IMR-90 (cell line): ENCODE measurements around the gene FAM53B. TPM values are rescaled to one million over a fixed set of nuclear protein-coding genes. Genes with fewer than 3 reads are reported as not detected.

Experiments used
- ATAC-seq: fragments of 200-7000 bp; cut with Tn5 transposase; 2 replicates; pipeline ENCODE4 v1.9.1; 2020; ENCODE audit warnings: low read depth, mild to moderate bottlenecking, moderate library complexity
- BruUV-seq: library from RNA; stranded (reverse); fragments of 400-500 nt; replicated peaks from 2 replicates; lab custom pipeline; 2021; lab: Mats Ljungman, UMichigan
- CTCF ChIA-PET: fragments of 300-600 bp; formaldehyde crosslinking; extraction: SDS; loops from one replicate; lab custom pipeline; 2021; ENCODE audit warnings: antibody characterized with exemption; lab: Yijun Ruan, JAX
- POLR2A ChIA-PET: fragments of 300-600 bp; sonication (Branson Sonifier 250); formaldehyde crosslinking; loops from one replicate; lab custom pipeline; 2022; ENCODE audit warnings: antibody characterized with exemption; ENCODE audit not compliant: unreplicated experiment; lab: Charles Lee
- DNase-seq: peaks from one replicate; pipeline ENCODE4 v3.0.0; 2013
- H2AFZ ChIP-seq: replicated peaks from 2 replicates; pipeline ENCODE3; 2013; ENCODE audit warnings: low read length, mild to moderate bottlenecking; ENCODE audit not compliant: poor library complexity
- H2AK5ac ChIP-seq: 2 replicates; pipeline ENCODE4 v1.6.1; 2013; ENCODE audit warnings: low read depth, low read length, inconsistent platforms
- H2AK9ac ChIP-seq: replicated peaks from 2 replicates; pipeline ENCODE3; 2013; ENCODE audit warnings: mild to moderate bottlenecking, low read depth, low read length, moderate library complexity; ENCODE audit not compliant: poor library complexity
- H2BK120ac ChIP-seq: 2 replicates; pipeline ENCODE4 v1.6.1; 2013; ENCODE audit warnings: low read depth, low read length, inconsistent platforms
- H2BK15ac ChIP-seq: 3 replicates; pipeline ENCODE4 v1.6.1; 2013; ENCODE audit warnings: low read depth, low read length, inconsistent platforms
- H2BK20ac ChIP-seq: 2 replicates; pipeline ENCODE4 v1.6.1; 2013; ENCODE audit warnings: low read depth, mild to moderate bottlenecking, inconsistent platforms, low read length, moderate library complexity
- H2BK5ac ChIP-seq: 2 replicates; pipeline ENCODE4 v1.6.1; 2013; ENCODE audit warnings: mild to moderate bottlenecking, low read depth, low read length, inconsistent platforms; ENCODE audit not compliant: poor library complexity, severe bottlenecking
- H3K14ac ChIP-seq: replicated peaks from 2 replicates; pipeline ENCODE4 v1.6.1; 2013; ENCODE audit warnings: low read depth, low read length, inconsistent platforms
- H3K18ac ChIP-seq: 2 replicates; pipeline ENCODE4 v1.6.1; 2013; ENCODE audit warnings: low read depth, low read length, control low read depth
- H3K23ac ChIP-seq: 2 replicates; pipeline ENCODE4 v1.6.1; 2013; ENCODE audit warnings: low read depth, low read length, inconsistent platforms
- H3K27ac ChIP-seq: 2 replicates; pipeline ENCODE4 v1.5.1; 2013; ENCODE audit warnings: mild to moderate bottlenecking, control low read depth, low read length; ENCODE audit not compliant: insufficient read depth
- H3K27me3 ChIP-seq: 2 replicates; pipeline ENCODE4 v1.6.1; 2013; ENCODE audit warnings: low read length; ENCODE audit not compliant: control insufficient read depth, insufficient read depth
- H3K36me3 ChIP-seq: 2 replicates; pipeline ENCODE4 v1.6.1; 2013; ENCODE audit warnings: low read length, mixed read lengths; ENCODE audit not compliant: control insufficient read depth, insufficient read depth
- H3K4ac ChIP-seq: 2 replicates; pipeline ENCODE4 v1.6.1; 2013; ENCODE audit warnings: low read depth, low read length, inconsistent platforms
- H3K4me1 ChIP-seq: 2 replicates; pipeline ENCODE4 v1.6.1; 2013; ENCODE audit warnings: low read length, mixed read lengths; ENCODE audit not compliant: control insufficient read depth, insufficient read depth
- H3K4me2 ChIP-seq: 2 replicates; pipeline ENCODE4 v1.6.1; 2013; ENCODE audit warnings: low read depth, mild to moderate bottlenecking, control low read depth, low read length, moderate library complexity
- H3K4me3 ChIP-seq: 2 replicates; pipeline ENCODE4 v1.5.1; 2013; ENCODE audit warnings: low read depth, mild to moderate bottlenecking, control low read depth, low read length, moderate library complexity; ENCODE audit not compliant: insufficient read depth
- H3K56ac ChIP-seq: 2 replicates; pipeline ENCODE4 v1.6.1; 2013; ENCODE audit warnings: low read length, inconsistent platforms; ENCODE audit not compliant: insufficient read depth; ENCODE audit errors: extremely low read depth
- H3K79me1 ChIP-seq, 2 experiments: 2 replicates each; pipeline ENCODE4 v1.6.1; 2013; ENCODE audit warnings: low read length in 2 of 2, inconsistent platforms in 1 of 2, low read depth in 1 of 2
- H3K9ac ChIP-seq: 2 replicates; pipeline ENCODE4 v1.6.1; 2013; ENCODE audit warnings: low read depth, low read length, control low read depth
- H3K9me1 ChIP-seq: 2 replicates; pipeline ENCODE4 v1.6.1; 2013; ENCODE audit warnings: low read length, inconsistent platforms; ENCODE audit not compliant: insufficient read depth
- H3K9me3 ChIP-seq: 2 replicates; pipeline ENCODE4 v1.6.1; 2013; ENCODE audit warnings: low read length; ENCODE audit not compliant: control insufficient read depth, insufficient read depth
- H4K20me1 ChIP-seq: 2 replicates; pipeline ENCODE4 v1.6.1; 2013; ENCODE audit warnings: low read length, inconsistent platforms; ENCODE audit not compliant: insufficient read depth
- H4K5ac ChIP-seq: 2 replicates; pipeline ENCODE4 v1.6.1; 2013; ENCODE audit warnings: mild to moderate bottlenecking, low read depth, low read length, control low read depth
- H4K8ac ChIP-seq, 2 experiments: 2 replicates each; pipeline ENCODE4 v1.6.1; 2013; ENCODE audit warnings: low read depth in 2 of 2, low read length in 2 of 2, control low read depth in 1 of 2, inconsistent platforms in 1 of 2
- H4K91ac ChIP-seq: 2 replicates; pipeline ENCODE4 v1.6.1; 2013; ENCODE audit warnings: low read depth, low read length, inconsistent platforms; ENCODE audit not compliant: insufficient read depth
- BHLHE40 ChIP-seq: fragments of 150-350 bp; IDR thresholded peaks from 2 replicates; pipeline ENCODE4 v1.6.1; 2016; ENCODE audit warnings: mild to moderate bottlenecking, low read depth, low read length
- CEBPB ChIP-seq: IDR thresholded peaks from 2 replicates; pipeline ENCODE4 v1.6.1; 2012; ENCODE audit warnings: low read depth, low read length, improper control_type of control experiment
- CHD1 ChIP-seq: IDR thresholded peaks from 2 replicates; pipeline ENCODE4 v1.6.1; 2012; ENCODE audit warnings: low read depth, low read length, improper control_type of control experiment
- FOS ChIP-seq: fragments of 150-350 bp; IDR thresholded peaks from 2 replicates; pipeline ENCODE4 v1.6.1; 2016; ENCODE audit warnings: low read depth, low read length
- NFE2L2 ChIP-seq: fragments of 150-350 bp; IDR thresholded peaks from 2 replicates; pipeline ENCODE4 v1.6.1; 2016; ENCODE audit warnings: low read depth, mild to moderate bottlenecking, low read length
- POLR2A ChIP-seq: IDR thresholded peaks from 2 replicates; pipeline ENCODE4 v1.6.1; 2012; ENCODE audit warnings: mild to moderate bottlenecking, low read depth, low read length
- SMC3 ChIP-seq: fragments of 150-350 bp; IDR thresholded peaks from 2 replicates; pipeline ENCODE4 v1.6.1; 2016; ENCODE audit warnings: low read depth, mild to moderate bottlenecking, antibody characterized with exemption, low read length, moderate library complexity
- WGBS, 2 experiments: methylation state at CpG; one replicate each; pipeline versions ENCODE4 v1.1.5 to v1.1.7; 2013; ENCODE audit warnings: missing lambda C conversion rate in 2 of 2; ENCODE audit not compliant: insufficient read length in 1 of 2; ENCODE audit errors: extremely low coverage in 2 of 2; 5-methylcytosine and 5-hydroxymethylcytosine counted together
- dilution Hi-C: fragments of 300-500 bp; cut with HindIII; formaldehyde crosslinking; loops from one replicate; pipeline ENCODE4 v1.14.3; 2018; ENCODE audit warnings: low sequenced_read_pairs; ENCODE audit not compliant: unreplicated experiment
- in situ Hi-C: fragments of 300-500 bp; cut with MboI; formaldehyde crosslinking; loops from 3 replicates; pipeline ENCODE4 v1.14.3; 2019; ENCODE audit warnings: low sequenced_read_pairs, inconsistent platforms, mixed read lengths
- intact Hi-C: fragments of 100-400 bp; cut with micrococcal nuclease; formaldehyde crosslinking; loops from 2 replicates; pipeline ENCODE4 v1.10.0; 2022
- polyA plus RNA-seq, 3 experiments: library from polyadenylated mRNA; depleted of rRNA; stranded (reverse); fragments of >200 nt; gene quantifications; 2 replicates each; pipeline ENCODE4 v1.2.3, GENCODE V29; 2012; ENCODE audit warnings: low replicate concordance in 1 of 3
- total RNA-seq: library from RNA; depleted of rRNA; stranded (reverse); fragments of >200 nt; gene quantifications from 2 replicates; pipeline ENCODE4 v1.2.3, GENCODE V29; 2012

FAM53B gene
- total and polyA plus RNA-seq, 2 of the 4 experiments (the other 2 are of a cell fraction), result 3.8 to 5.7 TPM

DNA sequence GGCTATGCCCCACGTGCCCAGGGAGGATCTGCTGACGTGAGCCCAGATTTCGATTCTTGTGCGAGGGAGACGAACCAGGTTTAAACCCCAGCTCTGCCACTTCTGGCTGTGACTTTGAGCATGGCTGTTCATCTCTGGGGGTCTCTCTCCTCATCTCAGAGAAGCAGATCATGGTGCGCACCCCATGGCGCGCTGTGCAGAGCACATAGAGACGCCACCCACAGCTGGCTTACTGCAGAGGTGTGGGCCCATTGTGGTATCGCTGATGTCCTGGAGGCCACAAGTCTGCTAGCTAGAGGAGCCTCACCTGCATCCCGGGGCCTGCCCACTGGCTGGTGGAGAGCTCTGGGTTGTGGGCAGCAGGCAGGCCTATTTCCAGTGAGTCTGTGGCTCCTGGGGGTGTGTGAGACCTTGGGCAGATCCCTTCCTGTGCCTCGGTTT, 142.0 kb downstream of the FAM53B start:
- Histone ChIP-seq H3K56ac (no peak overlapping the region), H3K4me1 (no peaks in the 10 kb centered on the region), H2AK9ac (no peak overlapping the region), H3K18ac (no peak overlapping the region), H2AFZ (peak overlapping the region; percentile 51), H3K4me3 (no peak overlapping the region), H3K4me2 (no peak overlapping the region), H2AK5ac (no peak overlapping the region), H2BK5ac (no peak overlapping the region), H3K9ac (no peak overlapping the region), H4K20me1 (no peaks in the 10 kb centered on the region), H3K9me3 (no peaks in the 10 kb centered on the region), H2BK15ac (no peak overlapping the region), H3K27me3 (peaks cover 4% of the 10 kb centered on the region; the same call in 1 of the 2 replicates), H3K79me1 (no peaks in the 10 kb centered on the region), H3K4ac (no peak overlapping the region), H2BK120ac (no peak overlapping the region), H3K27ac (no peak overlapping the region), H2BK20ac (no peak overlapping the region), H3K14ac (no peak overlapping the region), H4K5ac (no peak overlapping the region), H3K9me1 (no peaks in the 10 kb centered on the region), H4K8ac (no peak overlapping the region), H3K23ac (no peak overlapping the region), H4K91ac (no peak overlapping the region), H3K36me3 (no peaks in the 10 kb centered on the region)
- in situ Hi-C loops (no loop called here), intact Hi-C loops (no loop called here), dilution Hi-C loops (no loop called here)
- ChIA-PET CTCF (no interaction called here), POLR2A (interaction anchor here (0.6 kb wide), 1 partner anchor 144 kb away, joined by 4 read pairs; no protein-coding TSS in a partner anchor)
- TF ChIP-seq FOS (no peak), CHD1 (no peak), BHLHE40 (no peak), SMC3 (no peak), POLR2A (no peak), NFE2L2 (no peak), CEBPB (no peak)
- 72% methylated on average over 7 of the region's 12 CpGs; no CpG with 5 or more reads in 1 of the 2 experiments for WGBS, 2 experiments
- BruUV-seq, result no TSS peak
- ATAC-seq (no peak), DNase-seq (no peak)
